ENCODE measurements around the gene FOXR1. TPM values are rescaled to one million over a fixed set of nuclear protein-coding genes. Genes with fewer than 3 reads are reported as not detected.

The FOXR1 gene
- total and polyA plus RNA-seq, 3 experiments from 2014 or later: not detected

GRCh38 chr11:119025541-119025940, 54.0 kb downstream of the FOXR1 start:
- ChIA-PET POLR2A (no interaction called here), CTCF (no interaction called here)
- Mint-ChIP-seq H3K9me3 (no peaks in the 10 kb centered on the region), H3K27ac (peak overlapping the region in 7 of 8 donors; percentile 45 to 93 (median 75)), H3K4me3 (peak overlapping the region in 1 of 7 donors; percentile 18), H3K4me1 (peaks cover 36 to 53% (median 43%) of the 10 kb centered on the region in 3 donors), H3K27me3 (no peaks in the 10 kb centered on the region), H3K36me3 (peaks cover 5 to 57% (median 10%) of the 10 kb centered on the region in 3 donors)
- H3K4me3 ChIP-seq (ENCODE audit: low read length): no peak overlapping the region
- H3K36me3 ChIP-seq (ENCODE audit: insufficient read depth, low read length): peaks cover 30% of the 10 kb centered on the region
- H3K4me1 ChIP-seq (ENCODE audit: insufficient read depth, low read length): peaks cover 36% of the 10 kb centered on the region
- H3K27me3 ChIP-seq (ENCODE audit: insufficient read depth, low read length, poor library complexity, severe bottlenecking): no peaks in the 10 kb centered on the region
- no peaks in the 10 kb centered on the region for H3K9me3 ChIP-seq (ENCODE audit: low read length)
- H3K27ac ChIP-seq (ENCODE audit: low read depth, low read length): no peak overlapping the region
- DNase-seq: no peak

DNA sequence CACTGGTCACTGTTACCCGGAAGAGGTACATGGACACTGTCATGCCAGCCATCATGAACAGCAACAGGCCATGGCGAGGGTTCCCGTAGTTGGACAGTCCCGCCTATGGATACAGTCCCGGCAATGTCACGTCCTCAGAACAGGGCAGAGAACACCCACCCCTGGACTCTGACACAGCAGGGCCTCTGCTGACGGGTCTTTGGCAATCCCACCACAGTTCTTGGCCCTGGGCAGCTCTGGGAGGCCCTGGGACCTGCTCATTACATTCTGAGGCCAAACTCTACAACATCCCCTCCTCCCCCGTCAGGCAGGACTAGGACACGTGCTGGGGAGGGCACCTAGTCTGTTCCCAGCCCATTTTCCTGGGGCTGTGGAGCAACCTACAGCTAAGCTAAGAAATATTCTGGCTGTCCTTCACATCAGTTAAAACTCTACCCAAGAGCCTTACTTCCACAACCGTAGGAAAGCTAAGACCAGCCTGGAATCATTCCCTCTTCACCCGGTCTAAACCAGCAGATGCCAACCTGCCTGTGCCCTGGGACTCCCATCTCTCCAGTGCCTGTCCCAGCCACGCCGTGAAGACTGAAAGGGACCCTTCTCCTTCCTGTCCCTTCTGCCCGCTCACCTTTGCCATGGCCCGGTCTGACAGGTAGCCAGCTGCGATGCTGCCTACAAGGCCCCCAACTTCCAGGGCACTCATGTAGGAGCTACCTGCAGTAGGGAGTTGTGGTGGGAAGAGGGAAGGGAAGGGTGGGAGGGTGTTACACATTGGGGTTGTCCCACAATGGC, 54.6 kb downstream of the FOXR1 start:
- Histone ChIP-seq H3K27me3 (ENCODE audit: insufficient read depth, low read length, poor library complexity, severe bottlenecking) (no peaks in the 10 kb centered on the region), H3K27ac (ENCODE audit: low read depth, low read length) (no peak overlapping the region), H3K9me3 (ENCODE audit: low read length) (no peaks in the 10 kb centered on the region), H3K4me3 (ENCODE audit: low read length) (no peak overlapping the region), H3K4me1 (ENCODE audit: insufficient read depth, low read length) (peaks cover 35% of the 10 kb centered on the region), H3K36me3 (ENCODE audit: insufficient read depth, low read length) (peaks cover 28% of the 10 kb centered on the region)
- Mint-ChIP-seq H3K27ac (peak overlapping the region in 2 of 8 donors; percentile 54 to 66), H3K36me3 (peaks cover 5 to 55% (median 10%) of the 10 kb centered on the region in 3 donors), H3K27me3 (no peaks in the 10 kb centered on the region), H3K9me3 (no peaks in the 10 kb centered on the region), H3K4me1 (peaks cover 35 to 54% (median 41%) of the 10 kb centered on the region in 3 donors), H3K4me3 (peak overlapping the region in 1 of 7 donors; percentile 18)
- CTCF ChIA-PET: no interaction called here
- DNase-seq: no peak
- POLR2A ChIA-PET: interaction anchor here (0.6 kb wide), 1 partner anchor 187 kb away, joined by 4 read pairs; no protein-coding TSS in a partner anchor

- no peaks in the 10 kb centered on the region for H3K9me3 ChIP-seq (ENCODE audit: low read length)
- H3K9me3 Mint-ChIP-seq: no peaks in the 10 kb centered on the region
- POLR2A ChIA-PET: interaction anchor here (0.5 kb wide), 1 partner anchor 96 kb away, joined by 7 read pairs; no protein-coding TSS in a partner anchor
- H3K27ac ChIP-seq (ENCODE audit: low read depth, low read length): no peak overlapping the region
- no peak for DNase-seq
- CTCF ChIA-PET: no interaction called here
- H3K27ac Mint-ChIP-seq: peak overlapping the region in 6 of 8 donors; percentile 46 to 73 (median 53)
- peak overlapping the region in 1 of 7 donors; percentile 52 for H3K4me3 Mint-ChIP-seq
- H3K36me3 Mint-ChIP-seq: peaks cover 0 to 47% (median 10%) of the 10 kb centered on the region in 3 donors
- H3K27me3 ChIP-seq (ENCODE audit: insufficient read depth, low read length, poor library complexity, severe bottlenecking): no peaks in the 10 kb centered on the region
- peaks cover 21% of the 10 kb centered on the region for H3K36me3 ChIP-seq (ENCODE audit: insufficient read depth, low read length)
- no peaks in the 10 kb centered on the region for H3K27me3 Mint-ChIP-seq
- H3K4me1 Mint-ChIP-seq: peaks cover 30 to 46% (median 34%) of the 10 kb centered on the region in 3 donors
- no peak overlapping the region for H3K4me3 ChIP-seq (ENCODE audit: low read length)
- peaks cover 28% of the 10 kb centered on the region for H3K4me1 ChIP-seq (ENCODE audit: insufficient read depth, low read length)
These were observed 55.4 kb downstream of the FOXR1 start for GRCh38 chr11:119026970-119027369.

DNA sequence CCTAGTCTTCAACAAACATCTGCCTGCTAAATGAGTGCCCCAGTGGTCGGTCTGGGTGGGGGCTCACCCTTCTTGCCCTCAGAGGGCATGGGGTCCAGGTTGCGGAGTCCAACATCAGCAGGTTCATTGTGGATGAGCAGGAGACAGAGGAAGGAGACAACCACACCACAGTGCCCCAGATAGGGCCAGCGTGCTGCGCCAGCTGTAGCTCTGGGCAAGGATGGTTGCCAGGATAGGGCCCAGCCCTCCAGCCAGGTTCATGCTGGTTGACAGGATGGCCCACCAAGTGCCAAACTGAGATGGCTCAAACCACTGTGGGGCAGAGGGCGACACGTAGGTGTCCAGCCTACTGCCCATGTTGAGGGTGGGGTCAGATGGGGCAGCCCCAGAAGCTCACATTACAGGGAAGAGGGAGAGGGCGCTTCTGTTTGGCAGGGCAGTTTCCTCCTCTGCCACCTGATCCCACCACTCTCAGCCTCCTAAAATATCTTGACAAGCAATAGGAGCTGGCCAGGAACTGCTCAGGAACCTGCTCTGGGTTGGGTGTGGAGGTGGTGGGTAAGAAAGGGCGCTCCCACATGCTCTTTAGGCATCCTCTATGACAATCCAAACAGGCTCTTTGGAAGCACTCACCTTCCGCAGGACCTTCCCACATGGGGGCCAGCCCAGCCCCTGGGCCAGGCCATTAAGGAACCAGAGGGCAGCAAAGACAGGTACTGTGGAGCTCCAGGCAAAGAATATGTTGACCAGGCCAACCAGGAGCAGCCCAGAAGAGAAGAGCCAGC, 56.2 kb downstream of the FOXR1 start:
- Histone ChIP-seq H3K4me3 (ENCODE audit: low read length) (no peak overlapping the region), H3K27ac (ENCODE audit: low read depth, low read length) (no peak overlapping the region), H3K36me3 (ENCODE audit: insufficient read depth, low read length) (peaks cover 21% of the 10 kb centered on the region), H3K9me3 (ENCODE audit: low read length) (no peaks in the 10 kb centered on the region), H3K27me3 (ENCODE audit: insufficient read depth, low read length, poor library complexity, severe bottlenecking) (no peaks in the 10 kb centered on the region), H3K4me1 (ENCODE audit: insufficient read depth, low read length) (peaks cover 28% of the 10 kb centered on the region)
- ChIA-PET POLR2A (interaction anchor here (1.0 kb wide), 1 partner anchor 9 kb away, joined by 3 read pairs; the partner anchor contains the start of genes RPS25 and TRAPPC4), CTCF (no interaction called here)
- DNase-seq: no peak
- H3K4me1 Mint-ChIP-seq: peaks cover 30 to 42% (median 34%) of the 10 kb centered on the region in 3 donors
- peak overlapping the region in 6 of 8 donors; percentile 9 to 84 (median 56) for H3K27ac Mint-ChIP-seq
- H3K4me3 Mint-ChIP-seq: peak overlapping the region in 1 of 7 donors; percentile 52
- no peaks in the 10 kb centered on the region for H3K9me3 Mint-ChIP-seq
- peaks cover 0 to 40% (median 10%) of the 10 kb centered on the region in 3 donors for H3K36me3 Mint-ChIP-seq
- H3K27me3 Mint-ChIP-seq: no peaks in the 10 kb centered on the region

- H3K27me3 ChIP-seq (ENCODE audit: insufficient read depth, low read length, poor library complexity, severe bottlenecking): no peaks in the 10 kb centered on the region
- H3K9me3 ChIP-seq (ENCODE audit: low read length): no peaks in the 10 kb centered on the region
- H3K36me3 Mint-ChIP-seq: peaks cover 0 to 33% (median 8%) of the 10 kb centered on the region in 3 donors
- peak overlapping the region in 4 of 7 donors; percentile 56 to 96 (median 90) for H3K4me3 Mint-ChIP-seq
- peak overlapping the region; percentile 75 for H3K27ac ChIP-seq (ENCODE audit: low read depth, low read length)
- peaks cover 15% of the 10 kb centered on the region for H3K36me3 ChIP-seq (ENCODE audit: insufficient read depth, low read length)
- no peaks in the 10 kb centered on the region for H3K9me3 Mint-ChIP-seq
- H3K27me3 Mint-ChIP-seq: no peaks in the 10 kb centered on the region
- ChIA-PET CTCF (interaction anchor here (1.2 kb wide), 1 partner anchor 10 kb away, joined by 3 read pairs; the partner anchor contains the start of gene RPS25), POLR2A (interaction anchor here (1.0 kb wide), 1 partner anchor 10 kb away, joined by 3 read pairs; the partner anchor contains the start of genes RPS25 and TRAPPC4)
- H3K4me1 Mint-ChIP-seq: peaks cover 26 to 36% (median 28%) of the 10 kb centered on the region in 3 donors
- H3K4me3 ChIP-seq (ENCODE audit: low read length): no peak overlapping the region
- no peak for DNase-seq
- peaks cover 24% of the 10 kb centered on the region for H3K4me1 ChIP-seq (ENCODE audit: insufficient read depth, low read length)
- H3K27ac Mint-ChIP-seq: peak overlapping the region in 7 of 8 donors; percentile 9 to 92 (median 63)
These were observed 56.9 kb downstream of the FOXR1 start for GRCh38 chr11:119028346-119029068.

DNA sequence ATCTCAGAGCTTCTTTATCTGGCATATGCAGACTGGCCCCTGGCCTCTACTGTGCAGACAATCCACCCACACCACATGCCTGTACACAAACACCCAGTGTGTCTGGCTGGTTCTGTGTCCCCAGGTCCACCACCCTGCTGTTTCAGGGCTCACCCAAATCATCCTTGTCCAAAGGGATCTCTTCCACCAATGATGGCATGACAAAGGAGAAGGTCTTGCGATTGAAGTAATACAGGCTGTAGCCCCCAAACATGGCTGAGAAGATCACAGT, 57.4 kb downstream of the FOXR1 start:
- Mint-ChIP-seq H3K27me3 (no peaks in the 10 kb centered on the region), H3K4me1 (peaks cover 23 to 31% (median 24%) of the 10 kb centered on the region in 3 donors), H3K4me3 (peak overlapping the region in 6 of 7 donors; percentile 56 to 96 (median 90)), H3K27ac (peak overlapping the region; percentile 12 to 95 (median 80)), H3K36me3 (peaks cover 0 to 28% (median 7%) of the 10 kb centered on the region in 3 donors), H3K9me3 (no peaks in the 10 kb centered on the region)
- no peak overlapping the region for H3K4me3 ChIP-seq (ENCODE audit: low read length)
- H3K4me1 ChIP-seq (ENCODE audit: insufficient read depth, low read length): peaks cover 21% of the 10 kb centered on the region
- POLR2A ChIA-PET: interaction anchor here (1.9 kb wide), 1 partner anchor 10 kb away, joined by 10 read pairs; the partner anchor contains the start of genes RPS25 and TRAPPC4
- peak overlapping the region; percentile 75 for H3K27ac ChIP-seq (ENCODE audit: low read depth, low read length)
- no peaks in the 10 kb centered on the region for H3K9me3 ChIP-seq (ENCODE audit: low read length)
- H3K27me3 ChIP-seq (ENCODE audit: insufficient read depth, low read length, poor library complexity, severe bottlenecking): no peaks in the 10 kb centered on the region
- no peak for DNase-seq
- CTCF ChIA-PET: interaction anchor here (1.2 kb wide), 1 partner anchor 11 kb away, joined by 3 read pairs; the partner anchor contains the start of gene RPS25
- H3K36me3 ChIP-seq (ENCODE audit: insufficient read depth, low read length): peaks cover 10% of the 10 kb centered on the region

DNA sequence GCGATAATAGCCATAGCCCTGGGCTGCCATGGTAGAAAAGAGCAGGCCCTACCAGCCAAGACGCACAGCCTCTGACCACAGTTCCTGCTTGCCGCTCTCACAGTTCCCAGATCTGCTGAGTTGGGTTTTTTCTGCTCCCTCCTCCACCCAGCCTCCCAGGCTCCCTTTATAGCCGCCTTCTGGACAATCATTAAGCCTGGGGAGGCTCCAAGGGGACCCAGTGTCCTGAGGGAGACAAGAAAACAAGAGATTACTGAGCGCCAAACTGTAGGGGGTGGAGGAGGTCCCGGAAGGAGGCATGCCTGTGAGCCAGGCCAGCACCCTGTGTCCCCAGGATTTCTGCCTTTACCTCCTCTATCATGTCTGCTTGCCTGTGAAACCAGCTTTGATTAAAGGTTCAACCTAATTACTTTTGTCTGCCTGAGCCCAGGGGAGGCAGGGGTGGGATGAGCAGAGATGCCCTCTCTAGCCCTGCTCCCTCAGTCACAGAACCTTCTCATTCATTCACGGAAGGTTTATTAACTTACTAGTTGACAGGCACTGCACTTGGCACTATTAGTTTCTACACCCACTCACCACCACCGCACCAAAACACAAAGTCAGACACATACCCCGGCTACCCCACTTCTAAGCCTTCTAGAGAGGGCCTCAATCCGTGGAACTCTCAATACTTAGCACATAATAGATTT, 57.9 kb downstream of the FOXR1 start:
- H3K36me3 ChIP-seq (ENCODE audit: insufficient read depth, low read length): peaks cover 5% of the 10 kb centered on the region
- Mint-ChIP-seq H3K4me1 (peaks cover 18 to 26% (median 21%) of the 10 kb centered on the region in 3 donors), H3K27me3 (no peaks in the 10 kb centered on the region), H3K27ac (peak overlapping the region; percentile 45 to 97 (median 90)), H3K9me3 (no peaks in the 10 kb centered on the region), H3K4me3 (peak overlapping the region; percentile 82 to 96 (median 90)), H3K36me3 (peaks cover 0 to 23% (median 5%) of the 10 kb centered on the region in 3 donors)
- H3K27me3 ChIP-seq (ENCODE audit: insufficient read depth, low read length, poor library complexity, severe bottlenecking): no peaks in the 10 kb centered on the region
- H3K4me1 ChIP-seq (ENCODE audit: insufficient read depth, low read length): peaks cover 17% of the 10 kb centered on the region
- peak overlapping the region; percentile 75 for H3K27ac ChIP-seq (ENCODE audit: low read depth, low read length)
- no peaks in the 10 kb centered on the region for H3K9me3 ChIP-seq (ENCODE audit: low read length)
- ChIA-PET CTCF (interaction anchor here (1.2 kb wide), 2 partner anchors 11 to 32 kb away, joined by 3 read pairs; partner anchors contain the start of genes CENATAC and RPS25), POLR2A (interaction anchor here (1.9 kb wide), 1 partner anchor 10 kb away, joined by 10 read pairs; the partner anchor contains the start of genes RPS25 and TRAPPC4)
- H3K4me3 ChIP-seq (ENCODE audit: low read length): peak overlapping the region; percentile 85
- DNase-seq: no peak
